Stimulated activated CD4-positive, alpha-beta T cell treated with anti-CD3 and anti-CD28 coated beads, Interleukin-1b, Interleukin-23, amount 100 ng/mL, for 24 hours (primary cell): ENCODE data around the gene CLDN14.
A peak's percentile ranks its signal among the peaks of the same experiment; 100 is the strongest.

Experiments
- DNase-seq, 4 experiments: peaks; one replicate each; pipeline ENCODE4 v3.0.0-alpha.2; 2020; ENCODE audit warnings: low read depth in 4 of 4, low spot score in 1 of 4

The CLDN14 gene, protein sequence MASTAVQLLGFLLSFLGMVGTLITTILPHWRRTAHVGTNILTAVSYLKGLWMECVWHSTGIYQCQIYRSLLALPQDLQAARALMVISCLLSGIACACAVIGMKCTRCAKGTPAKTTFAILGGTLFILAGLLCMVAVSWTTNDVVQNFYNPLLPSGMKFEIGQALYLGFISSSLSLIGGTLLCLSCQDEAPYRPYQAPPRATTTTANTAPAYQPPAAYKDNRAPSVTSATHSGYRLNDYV

DNA sequence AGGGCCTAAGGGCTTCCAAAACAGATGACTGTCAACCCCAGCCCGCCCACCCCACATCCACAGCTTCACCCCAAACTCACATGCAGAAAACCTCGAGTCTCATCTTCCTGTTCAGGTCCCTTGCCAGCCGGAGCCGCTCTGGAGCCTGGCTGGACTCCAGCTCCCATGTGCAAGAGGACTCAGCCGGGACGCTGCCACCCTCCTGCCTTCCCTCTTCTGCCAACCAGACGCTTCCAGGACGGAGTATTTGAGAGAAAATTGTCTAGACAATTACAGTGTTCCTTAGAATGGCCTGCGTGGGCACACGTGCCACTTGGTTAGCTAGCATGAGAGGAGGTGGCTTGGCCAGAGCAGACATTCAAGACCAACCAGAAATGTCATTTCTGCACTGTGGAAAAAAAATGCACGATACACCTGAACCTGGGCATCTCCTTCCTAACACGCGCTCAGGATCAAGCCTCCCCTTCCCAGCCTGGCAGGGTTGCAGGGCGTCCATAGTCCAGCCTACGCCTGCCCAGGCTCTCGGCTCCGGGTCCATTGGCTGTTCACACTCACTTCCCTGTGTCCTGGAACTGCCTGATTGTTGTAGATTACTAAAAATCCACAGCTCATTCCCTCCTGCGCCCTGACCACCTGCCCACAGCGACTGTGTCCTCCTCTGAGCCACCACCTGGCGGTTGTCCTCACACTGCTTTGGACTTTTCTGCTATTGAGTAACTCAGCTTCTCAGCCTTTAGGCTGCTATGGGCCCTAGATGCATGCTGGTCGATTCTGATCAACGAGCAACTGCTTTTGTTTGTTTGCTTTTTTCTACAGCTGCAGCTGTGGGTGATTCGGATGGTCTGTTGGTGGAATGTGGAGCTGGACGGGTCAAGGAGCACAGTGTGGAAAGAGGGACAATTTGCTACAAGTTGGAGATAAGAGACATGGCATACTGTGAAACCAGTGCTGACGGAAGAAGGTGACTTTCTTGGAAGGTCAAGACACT lies at the start of gene CLDN14:
Gene CLDN14 (minus strand): TSS at position 708 of the 988 bp plus-strand sequence. CDS start 18,427 bp downstream, outside the sequence.
- DNase-seq, result no peak

DNA sequence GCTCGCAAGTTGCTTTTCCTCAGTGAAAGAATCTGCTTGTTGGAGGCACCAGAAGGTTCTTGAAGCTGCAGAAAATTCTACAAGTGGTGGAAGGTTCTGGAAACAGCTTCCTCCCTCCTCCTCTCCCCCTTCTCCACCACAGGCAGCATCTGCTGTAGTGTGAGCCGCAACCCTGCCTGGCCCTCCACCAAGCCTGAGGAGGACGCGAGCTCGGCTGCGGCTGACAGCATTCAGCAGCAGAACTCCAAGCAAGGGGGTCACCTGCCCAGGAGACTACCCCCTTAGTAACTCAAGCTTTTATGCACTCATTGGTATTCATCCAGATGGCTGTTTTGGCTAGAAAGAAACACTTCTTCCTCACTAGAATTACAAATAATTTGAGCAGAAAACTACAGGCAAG lies 48.8 kb upstream of the CLDN14 start:
- DNase-seq, result no peak

DNA sequence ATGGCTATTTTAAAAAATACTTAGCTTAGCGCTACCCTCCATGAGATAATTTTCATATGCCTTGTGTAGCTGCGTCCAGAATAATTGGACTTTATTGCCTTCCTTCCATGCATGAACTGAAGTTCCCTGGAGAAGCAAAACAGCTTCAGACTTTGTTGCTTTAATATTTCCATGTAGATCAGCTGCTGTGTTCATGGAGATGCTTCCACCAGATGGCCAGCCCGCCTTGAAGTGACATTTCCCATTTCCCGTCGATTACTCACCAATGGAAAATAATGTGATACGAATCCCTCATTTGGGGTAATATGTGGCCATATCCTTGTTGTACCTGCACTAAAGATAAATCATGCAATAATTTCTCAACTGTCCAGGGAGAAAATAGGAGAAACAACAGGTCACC lies 47.4 kb upstream of the CLDN14 start:
- DNase-seq, result no peak

DNA sequence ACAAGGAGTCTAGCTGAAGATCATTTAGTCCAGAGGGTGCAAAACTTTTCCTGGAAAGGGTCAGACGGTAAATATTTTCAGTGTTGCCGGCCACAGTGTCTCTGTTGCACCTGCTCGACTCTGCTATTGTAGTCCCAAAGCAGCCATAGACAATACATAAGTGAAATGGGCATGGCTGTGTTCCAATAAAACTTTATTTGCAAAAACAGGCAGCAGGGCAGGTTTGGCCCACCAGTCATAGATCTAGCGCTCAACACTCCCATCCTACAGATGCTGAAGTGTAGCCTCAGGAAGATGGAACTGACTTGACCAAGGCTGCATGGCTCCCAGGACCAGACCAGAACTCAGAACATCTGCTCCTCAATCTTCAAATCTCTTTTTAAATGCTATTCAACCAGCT lies 46.2 kb upstream of the CLDN14 start:
- DNase-seq, result no peak

DNA sequence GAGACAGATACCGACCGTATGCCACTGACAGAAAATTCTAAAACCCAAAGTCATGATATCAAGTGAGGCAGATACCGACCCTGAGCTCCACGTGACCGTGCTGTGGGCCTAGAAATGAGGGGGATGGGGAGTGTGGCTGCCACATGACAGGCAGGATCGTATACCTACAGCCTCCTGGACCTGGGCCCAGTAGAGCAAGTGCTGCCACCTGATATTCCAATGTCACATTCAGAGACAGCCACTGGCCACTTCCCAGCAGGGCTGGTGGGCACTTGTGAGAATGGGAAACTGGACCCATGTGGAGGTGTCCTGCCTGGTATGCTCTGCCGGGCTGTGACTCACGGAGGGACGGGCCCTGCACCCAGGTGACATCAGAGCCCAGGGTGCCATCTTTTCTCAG lies 44.6 kb upstream of the CLDN14 start:
- no peak for DNase-seq

DNA sequence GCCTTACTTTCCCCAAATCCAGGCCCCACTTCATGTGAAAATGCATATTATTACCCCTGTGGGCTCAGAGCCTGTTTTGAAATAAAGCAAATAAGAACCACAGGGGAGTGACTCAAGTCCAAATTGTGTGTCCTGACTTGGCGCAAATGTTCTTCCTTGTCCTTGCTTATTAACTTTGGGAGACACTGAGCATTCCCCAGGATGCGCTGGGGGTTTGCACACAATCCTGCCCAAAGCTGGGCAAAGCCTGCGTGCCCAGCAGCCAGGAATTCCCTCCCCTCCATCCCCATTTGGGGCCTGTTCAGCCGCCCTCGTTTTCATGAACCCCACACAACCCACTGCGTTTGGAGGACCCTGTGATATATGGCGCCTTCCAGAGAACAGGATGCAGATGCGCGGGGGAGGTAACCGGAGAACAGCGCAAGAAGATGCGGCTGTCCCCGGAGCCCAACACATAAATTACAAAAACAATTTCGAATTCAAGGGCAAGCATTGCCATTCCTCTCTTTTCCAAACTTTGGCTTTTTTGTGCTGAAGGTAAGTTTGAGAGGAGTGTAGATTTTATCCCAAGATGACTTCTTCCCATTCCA lies 42.4 kb upstream of the CLDN14 start:
- no peak for DNase-seq

DNA sequence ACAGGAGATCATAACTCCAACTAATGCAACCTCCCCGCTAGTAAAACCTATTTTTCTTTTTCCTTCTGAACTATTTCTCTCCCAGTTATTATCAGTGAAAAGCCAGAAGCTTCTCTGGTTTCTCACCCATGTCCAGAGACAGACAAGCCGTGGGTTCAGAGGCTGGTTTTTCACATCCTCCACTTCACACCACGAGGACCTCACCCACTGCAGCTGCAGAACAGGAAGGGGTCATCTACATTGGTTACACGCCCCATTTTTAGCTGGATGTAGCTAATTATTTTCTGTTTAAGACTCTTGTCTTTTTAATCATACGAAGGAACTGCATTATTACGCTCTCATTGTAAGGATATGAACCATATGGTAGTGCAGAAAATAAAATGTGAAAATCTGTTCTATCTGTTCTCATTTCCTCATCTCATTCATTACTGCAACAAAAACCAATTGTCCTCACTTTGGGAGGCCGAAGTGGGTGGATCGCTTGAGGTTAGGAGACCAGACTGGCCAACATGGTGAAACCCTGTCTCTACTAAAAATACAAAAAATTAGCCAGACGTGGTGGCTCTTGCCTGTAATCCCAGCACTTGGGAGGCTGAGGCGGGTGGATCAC lies 39.1 kb upstream of the CLDN14 start:
- DNase-seq, result no peak

DNA sequence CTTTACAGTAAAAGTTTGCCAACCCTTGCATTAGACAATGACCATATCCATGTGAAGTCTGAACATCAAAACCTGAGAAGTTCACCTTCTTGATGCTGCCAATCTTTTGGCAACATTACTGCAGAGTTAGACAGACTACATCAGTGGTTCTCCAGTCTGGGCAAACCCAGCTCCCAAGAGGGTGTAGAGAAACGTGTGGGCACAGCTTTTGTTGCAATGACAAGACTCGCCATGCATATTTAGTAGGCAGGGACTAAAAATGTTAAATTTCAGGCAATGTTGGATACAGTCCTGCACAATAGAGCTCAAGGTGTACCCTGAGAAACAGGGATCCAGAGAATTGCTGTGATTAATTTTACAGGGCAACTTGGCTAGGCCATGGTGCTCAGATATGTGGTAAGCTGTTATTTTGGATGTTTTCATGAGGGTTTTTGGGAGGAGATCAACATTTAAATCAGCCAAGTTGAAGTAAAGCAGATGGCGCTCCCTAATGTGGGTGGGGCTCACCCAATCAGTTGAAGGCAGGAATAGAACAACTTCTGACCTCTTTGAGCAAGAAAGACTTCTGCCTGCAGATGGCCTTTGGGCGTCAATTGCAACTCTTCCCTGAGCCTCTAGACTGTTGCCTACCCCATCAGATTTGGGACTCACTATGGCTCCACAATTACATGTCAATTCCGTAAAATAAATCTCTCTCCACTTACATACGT lies 37.6 kb upstream of the CLDN14 start:
- DNase-seq, result no peak

DNA sequence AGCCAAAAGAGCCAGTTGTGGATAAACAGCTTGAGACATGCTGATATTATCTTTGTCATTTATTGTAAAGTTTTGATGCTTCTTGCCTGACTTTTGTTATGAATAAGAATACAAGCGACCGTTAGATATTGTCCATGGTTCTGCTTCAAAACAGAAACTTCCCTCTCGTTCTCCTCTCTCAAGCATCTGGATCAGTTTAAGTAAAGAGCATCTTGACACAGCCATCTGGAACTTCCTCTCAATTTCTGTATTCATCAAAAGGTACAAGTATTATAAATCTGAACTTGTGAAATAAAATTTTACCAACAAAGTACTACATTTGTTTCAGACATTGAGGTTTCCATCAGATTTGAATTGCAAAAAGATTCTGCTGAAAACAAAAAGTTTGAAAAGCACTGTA lies 36.4 kb upstream of the CLDN14 start:
- DNase-seq, result no peak

DNA sequence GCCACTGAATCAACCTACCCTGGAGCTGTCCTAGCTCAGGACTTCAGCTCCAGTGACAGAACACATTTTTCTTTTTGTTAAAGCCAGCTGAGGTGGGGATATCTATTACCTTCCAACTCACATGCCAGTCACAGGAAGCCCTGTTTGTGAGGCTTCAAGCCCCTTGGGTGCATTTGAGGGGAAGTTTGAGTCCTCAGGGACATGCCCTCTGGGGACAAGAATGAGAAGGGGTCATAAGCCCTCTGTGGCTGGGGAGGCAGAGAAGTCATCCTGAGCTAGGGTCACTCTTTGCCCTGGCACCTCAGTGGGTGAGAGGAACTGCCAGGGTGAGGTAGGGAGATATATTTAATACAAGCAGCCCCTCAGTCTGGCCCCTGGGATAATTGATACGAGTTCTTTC lies 33.5 kb upstream of the CLDN14 start:
- no peak for DNase-seq

DNA sequence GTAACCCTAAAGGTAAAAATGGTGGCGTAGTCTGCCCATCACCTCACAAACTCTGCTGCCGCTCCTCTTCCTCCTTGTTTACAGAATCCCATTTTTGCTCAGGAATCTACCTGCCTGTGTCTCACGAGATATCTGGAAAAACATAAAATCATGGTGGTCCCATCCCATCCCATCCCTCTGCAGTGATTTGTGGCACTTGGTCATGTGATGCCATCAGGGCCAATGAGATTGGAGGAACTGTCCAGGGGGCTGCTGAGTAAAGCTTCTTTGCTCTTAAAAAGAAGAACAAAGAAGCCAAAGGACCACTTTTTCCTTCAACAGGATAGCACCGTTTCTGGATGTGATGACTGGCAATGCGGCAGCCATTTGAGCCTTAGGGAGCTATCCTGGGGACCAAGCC lies 33.0 kb upstream of the CLDN14 start:
- no peak for DNase-seq

DNA sequence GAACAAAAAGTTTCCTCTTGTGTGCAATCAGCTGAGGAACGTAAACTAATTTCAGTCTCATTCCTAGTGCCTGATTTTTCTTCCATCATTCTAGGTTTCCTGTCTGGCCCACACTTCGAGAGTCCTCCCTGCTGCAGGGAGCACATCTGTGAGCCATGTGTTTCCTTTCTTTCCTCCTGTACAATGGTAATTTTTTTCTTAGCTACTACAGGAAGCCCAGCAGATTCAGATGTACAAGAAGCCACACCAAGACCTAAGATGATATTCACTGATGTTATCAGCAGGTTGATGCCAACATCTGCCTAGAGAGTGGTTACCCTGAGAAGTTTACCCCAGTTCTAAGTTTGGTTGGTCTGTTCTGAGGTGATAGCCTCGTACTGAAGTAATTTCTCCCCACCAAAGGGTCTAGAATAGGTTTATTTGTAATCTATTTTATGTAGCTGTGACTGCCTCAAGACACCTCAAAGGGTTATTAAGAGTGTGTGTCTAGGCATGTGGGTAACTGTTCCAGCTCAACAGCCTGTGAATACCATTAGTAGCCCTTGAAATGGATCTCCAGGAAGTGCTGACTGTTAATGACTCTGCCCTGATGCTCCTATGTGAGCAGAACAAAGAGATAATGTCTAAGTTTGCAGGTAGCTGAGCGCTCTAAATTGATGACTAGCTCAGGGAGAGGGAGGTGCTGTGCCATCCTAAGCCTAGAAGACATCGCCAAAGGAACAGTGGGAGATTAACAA lies 31.7 kb upstream of the CLDN14 start:
- no peak for DNase-seq

DNA sequence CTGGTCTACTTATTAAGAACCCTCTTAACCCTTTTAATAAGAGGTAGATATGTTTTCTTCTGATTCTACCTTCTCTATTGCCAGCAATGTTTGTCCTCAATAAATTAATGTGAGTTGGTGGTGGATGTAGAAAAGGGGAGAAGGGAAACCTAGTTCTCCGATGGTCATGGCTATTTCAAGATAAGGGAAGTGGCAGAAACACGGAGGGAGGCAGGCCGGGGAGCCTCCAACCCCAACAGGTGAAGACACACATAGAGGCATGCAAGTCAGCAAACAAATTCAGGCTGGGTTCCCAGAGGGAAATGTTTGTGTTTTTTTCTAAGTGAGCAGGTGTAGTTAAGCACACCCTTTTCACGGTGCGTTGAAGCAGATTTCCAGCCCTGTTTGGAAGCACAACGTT lies 31.0 kb upstream of the CLDN14 start:
- DNase-seq, result no peak

DNA sequence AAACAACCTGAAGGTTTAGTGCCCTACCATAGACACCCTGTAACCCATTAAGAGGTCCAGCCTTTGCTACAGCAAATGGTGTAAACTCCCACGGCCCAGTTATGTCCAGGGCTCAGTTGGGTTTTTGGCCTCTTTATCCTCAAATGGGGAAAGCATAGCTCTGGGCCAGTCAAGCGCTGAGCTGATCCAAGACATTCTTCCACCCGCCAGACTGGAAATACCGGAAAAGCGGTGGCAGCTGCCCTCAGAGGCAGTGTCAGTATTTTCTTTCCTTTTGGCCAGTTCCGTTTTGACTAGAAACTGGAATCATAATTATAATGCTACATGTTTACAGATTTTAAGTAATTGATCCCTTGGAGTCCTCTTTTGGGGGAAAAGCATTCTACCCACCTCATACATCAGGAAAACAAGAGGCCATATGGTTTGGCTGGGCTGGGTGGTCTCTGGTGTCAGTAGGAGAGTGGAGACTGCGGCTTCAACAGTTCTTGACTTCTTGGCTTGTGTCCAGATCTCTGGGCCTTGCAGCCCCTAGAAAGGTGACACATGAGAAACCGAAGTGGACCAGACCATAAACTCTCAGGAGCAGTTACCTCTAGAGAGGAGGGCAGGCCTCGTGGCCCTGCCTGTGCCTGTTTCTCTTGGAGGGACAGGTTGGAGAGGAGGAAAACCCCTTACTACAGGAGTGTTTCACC lies 30.2 kb upstream of the CLDN14 start:
- no peak for DNase-seq

DNA sequence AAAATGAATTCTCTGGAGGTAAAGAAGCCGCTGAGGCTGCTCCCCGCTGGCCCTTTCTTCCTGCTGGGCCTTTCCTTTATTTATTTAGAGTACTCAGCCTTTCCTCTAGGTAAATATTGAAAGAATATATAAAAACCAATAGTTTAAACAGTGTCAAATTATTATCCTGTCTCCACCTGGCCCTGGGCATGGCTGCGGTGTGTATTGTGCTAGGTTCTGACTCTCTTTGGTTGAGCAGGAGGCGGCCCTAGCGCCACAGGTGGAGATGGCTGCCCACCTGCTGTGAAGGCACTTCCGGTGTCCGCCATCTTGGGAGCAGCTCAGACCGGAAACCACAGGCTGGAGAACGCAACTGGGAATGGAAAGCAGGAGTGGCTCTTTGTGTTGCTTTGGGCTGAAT lies 29.0 kb upstream of the CLDN14 start:
- DNase-seq, result no peak

DNA sequence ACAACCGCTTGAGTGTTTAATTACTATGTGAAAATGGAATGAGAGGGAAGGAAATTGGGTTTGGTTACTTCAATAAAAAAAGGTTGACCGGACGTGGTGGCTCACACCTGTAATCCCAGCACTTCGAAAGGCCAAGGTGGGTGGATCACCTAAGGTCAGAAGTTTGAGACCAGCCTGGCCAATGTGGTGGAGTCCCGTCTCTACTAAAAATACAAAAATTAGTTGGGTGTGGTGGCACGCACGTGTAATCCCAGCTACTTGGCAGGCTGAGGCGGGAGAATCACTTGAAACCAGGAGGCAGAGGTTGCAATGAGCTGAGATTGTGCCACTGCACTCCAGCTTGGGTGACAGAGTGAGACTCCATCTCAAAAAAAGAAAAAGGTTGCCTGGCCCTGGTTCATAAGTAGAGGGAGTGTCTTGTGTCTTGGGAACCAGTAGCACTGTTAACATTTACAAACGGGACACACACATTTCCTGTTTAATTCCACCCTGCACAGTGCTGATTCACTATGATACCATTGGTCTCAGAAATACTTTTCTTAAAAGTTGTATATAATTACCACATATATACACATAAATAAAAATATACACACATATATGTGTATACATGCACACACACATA lies 27.6 kb upstream of the CLDN14 start:
- no peak for DNase-seq

DNA sequence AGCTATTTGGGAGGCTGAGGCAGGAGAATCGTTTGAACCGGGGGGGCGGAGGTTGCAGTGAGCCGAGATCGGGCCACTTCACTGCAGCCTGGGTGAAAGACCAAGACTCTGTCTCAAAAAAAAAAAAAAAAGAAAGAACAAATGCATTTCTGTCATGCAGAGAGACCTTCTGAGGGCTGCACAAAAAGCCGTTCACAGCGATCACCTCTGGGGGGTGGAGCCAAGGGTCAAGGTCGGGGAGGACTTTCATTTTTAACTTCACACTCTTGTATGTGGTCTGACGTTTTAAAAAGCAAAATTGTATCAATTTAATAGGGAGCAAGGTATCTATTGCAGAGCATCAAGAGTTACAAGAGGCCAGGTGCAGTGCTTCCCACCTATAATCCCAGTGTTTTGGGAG lies 26.6 kb upstream of the CLDN14 start:
- DNase-seq, result no peak

DNA sequence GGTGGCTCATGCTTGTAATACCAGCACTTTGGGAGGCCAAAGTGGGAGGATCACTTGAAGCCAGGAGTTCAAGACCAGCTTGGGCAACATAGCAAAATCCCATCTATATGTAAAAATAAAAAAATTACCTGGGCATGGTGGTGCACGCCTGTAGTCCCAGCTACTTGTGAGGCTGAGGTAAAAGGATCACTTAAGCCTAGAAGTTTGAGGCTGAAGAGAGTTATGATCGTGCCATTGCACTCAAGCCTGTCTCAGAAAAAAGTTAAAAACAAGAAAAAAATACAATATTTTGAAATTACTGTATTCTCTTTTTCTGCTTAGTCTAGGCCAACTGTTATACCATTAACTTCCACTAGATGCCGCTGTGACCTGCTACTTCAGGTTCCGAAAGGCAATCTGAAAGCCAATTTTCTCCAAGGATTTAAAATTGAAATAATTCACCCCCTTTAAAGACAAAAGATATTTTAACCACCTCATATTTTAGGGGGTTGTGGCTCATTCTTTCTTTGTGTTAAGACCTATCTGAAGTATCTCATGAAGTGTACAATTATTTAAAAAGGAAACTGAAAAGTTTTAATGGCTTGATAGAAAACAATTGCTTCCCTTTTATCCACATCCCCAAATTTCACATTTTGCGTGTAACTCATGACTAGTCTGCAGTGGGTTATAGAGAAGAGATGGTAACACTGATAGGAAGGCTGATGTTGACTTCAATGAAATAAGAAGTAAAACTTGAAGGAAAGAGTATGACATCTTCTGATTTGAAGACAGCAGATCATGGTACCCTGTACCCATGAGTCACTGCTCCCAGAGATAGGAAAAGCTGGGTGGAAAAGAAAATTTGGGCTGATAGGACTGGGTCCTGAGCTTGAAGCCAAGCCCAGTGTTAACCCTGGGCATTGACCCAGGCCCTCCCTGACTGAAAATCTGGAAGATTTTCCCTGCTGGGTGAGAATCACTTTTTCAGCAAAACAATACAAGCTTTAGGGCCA lies 24.4 kb upstream of the CLDN14 start:
- DNase-seq, result peak; percentile 2 to 25 (median 16)
